Measurements from ENCODE around the gene FADS2. TPM values are rescaled to one million over a fixed set of nuclear protein-coding genes. Genes with fewer than 3 reads are reported as not detected.

The FADS2 gene
- total and polyA plus RNA-seq, 10 of the 15 experiments (the other 5 are each of a cell fraction or from before 2014, with no cell fraction given) = 3.3 to 313 (median 149) TPM

DNA sequence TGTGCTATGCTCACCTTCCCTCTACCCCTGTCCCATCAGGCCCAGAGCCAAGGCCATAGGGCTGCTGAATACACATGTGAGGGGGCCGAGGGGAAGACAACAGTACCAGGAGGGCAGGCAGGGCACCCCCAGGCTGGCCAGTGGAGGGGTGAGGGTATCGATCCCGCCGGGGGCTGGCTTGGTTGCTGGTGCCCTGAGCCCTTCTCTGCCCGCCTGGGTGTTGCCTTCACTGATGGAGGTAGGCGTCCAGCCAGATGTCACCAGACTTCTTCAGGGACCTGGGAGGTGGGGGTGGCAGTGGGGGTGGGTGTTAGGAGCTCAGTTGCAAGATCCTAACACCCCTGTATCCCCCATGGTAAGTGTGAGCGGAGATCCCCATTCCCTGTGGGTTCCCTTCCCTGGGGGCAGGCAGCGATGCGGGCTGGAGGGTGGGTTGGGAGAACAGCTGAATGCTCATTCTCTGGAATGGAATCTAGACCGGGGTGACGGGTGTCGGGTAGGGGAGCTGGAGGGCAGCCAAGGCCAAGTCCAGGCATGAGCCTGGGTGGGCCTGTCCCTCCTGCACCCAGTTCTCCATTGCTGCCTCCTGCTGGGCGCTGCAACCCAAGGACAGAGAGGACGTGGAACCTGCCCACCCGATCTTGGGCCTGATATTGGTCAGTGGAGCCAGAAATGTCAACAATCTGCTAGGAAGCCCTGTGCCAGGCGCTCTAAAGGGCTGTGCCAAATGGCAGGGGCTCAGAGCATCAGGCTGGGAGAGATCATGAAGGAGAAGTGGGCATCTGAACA is 45.7 kb downstream of the FADS2 start:
- ChIA-PET RAD21 (ENCODE audit: unreplicated experiment) (interaction anchor here (1.0 to 3.0 kb wide), 5 partner anchors 24 to 208 kb away, joined by 3 to 8 read pairs (median 4); no protein-coding TSS in a partner anchor), CTCF (interaction anchor here (0.5 to 4.0 kb wide), 5 partner anchors 10 to 235 kb away, joined by 4 to 32 read pairs (median 6); no protein-coding TSS in a partner anchor), SMC1A (ENCODE audit: uncharacterized antibody, unreplicated experiment) (no interaction called here), POLR2A (interaction anchor here (1.0 kb wide), 1 partner anchor 12 kb away, joined by 3 read pairs; no protein-coding TSS in a partner anchor)
- BruUV-seq (replicated peaks) = no TSS peak
- Histone ChIP-seq H2AFZ (ENCODE audit: control insufficient read depth, low read depth, low read length) (no peak overlapping the region), H3K4me2 (ENCODE audit: control insufficient read depth, insufficient read depth) (no peak overlapping the region), H3K9ac (ENCODE audit: control insufficient read depth, insufficient read depth, low read length) (no peak overlapping the region), H3K4me1 (ENCODE audit: control insufficient read depth, insufficient read depth, low read length) (no peaks in the 10 kb centered on the region), H3K27me3 (replicated peaks in 1 of 2; ENCODE audit: control insufficient read depth in 2 of 2, insufficient read depth in 2 of 2, low read length in 1 of 2) (no peaks in the 10 kb centered on the region; a peak in 1 of 4 replicates), H3K36me3 (ENCODE audit: control insufficient read depth in 2 of 2, insufficient read depth in 2 of 2, low read length in 1 of 2) (no peaks in the 10 kb centered on the region), H4K20me1 (ENCODE audit: control insufficient read depth, insufficient read depth) (no peaks in the 10 kb centered on the region), H3K4me3 (no peak overlapping the region), H3K9me3 (replicated peaks; ENCODE audit: control insufficient read depth, insufficient read depth, low read length) (no peaks in the 10 kb centered on the region), H3K79me2 (ENCODE audit: control insufficient read depth, insufficient read depth, low read length) (no peaks in the 10 kb centered on the region), H3K27ac (ENCODE audit: control insufficient read depth, insufficient read depth) (no peak overlapping the region)
- WGBS (ENCODE audit: insufficient coverage, insufficient replicate concordance, low lambda C conversion rate, missing lambda C conversion rate) = 74% methylated on average over 15 of the region's 16 CpGs
- in situ Hi-C loops (cut with MboI) (no loop called here), intact Hi-C loops (cut with micrococcal nuclease; ENCODE audit: unreplicated experiment) (loop anchor here (5.0 kb wide), 1 partner anchor 76 kb away; no protein-coding TSS in a partner anchor)
- FAIRE-seq (no peak), ATAC-seq (no peak), DNase-seq (ENCODE audit: low read depth, low spot score) (no peak)
- TF ChIP-seq RFX5 (IDR thresholded peaks at IDR 0.05; ENCODE audit: low read depth, low read length) (no peak), CEBPB (IDR thresholded peaks at IDR 0.05; ENCODE audit: borderline replicate concordance in 1 of 2, low read depth in 2 of 2, low read length in 2 of 2) (no peak), ZNF217 (IDR thresholded peaks at IDR 0.05) (no peak), POLR2A (IDR thresholded peaks at IDR 0.05; ENCODE audit: low read depth, low read length) (no peak), REST (IDR thresholded peaks at IDR 0.05; ENCODE audit: low read depth, low read length) (no peak), SUZ12 (IDR thresholded peaks at IDR 0.05; ENCODE audit: unreplicated experiment) (no peak), SMAD5 (IDR thresholded peaks at IDR 0.05; ENCODE audit: low read depth) (no peak), EED (IDR thresholded peaks at IDR 0.05; ENCODE audit: low read depth) (no peak), GABPA (IDR thresholded peaks at IDR 0.05; ENCODE audit: low read depth) (no peak), TAF1 (IDR thresholded peaks at IDR 0.05; ENCODE audit: borderline replicate concordance, low read depth, low read length) (no peak), BCL11A (IDR thresholded peaks at IDR 0.05; ENCODE audit: low read depth, low read length) (no peak)
- TF ChIP-seq, protein P1, sequence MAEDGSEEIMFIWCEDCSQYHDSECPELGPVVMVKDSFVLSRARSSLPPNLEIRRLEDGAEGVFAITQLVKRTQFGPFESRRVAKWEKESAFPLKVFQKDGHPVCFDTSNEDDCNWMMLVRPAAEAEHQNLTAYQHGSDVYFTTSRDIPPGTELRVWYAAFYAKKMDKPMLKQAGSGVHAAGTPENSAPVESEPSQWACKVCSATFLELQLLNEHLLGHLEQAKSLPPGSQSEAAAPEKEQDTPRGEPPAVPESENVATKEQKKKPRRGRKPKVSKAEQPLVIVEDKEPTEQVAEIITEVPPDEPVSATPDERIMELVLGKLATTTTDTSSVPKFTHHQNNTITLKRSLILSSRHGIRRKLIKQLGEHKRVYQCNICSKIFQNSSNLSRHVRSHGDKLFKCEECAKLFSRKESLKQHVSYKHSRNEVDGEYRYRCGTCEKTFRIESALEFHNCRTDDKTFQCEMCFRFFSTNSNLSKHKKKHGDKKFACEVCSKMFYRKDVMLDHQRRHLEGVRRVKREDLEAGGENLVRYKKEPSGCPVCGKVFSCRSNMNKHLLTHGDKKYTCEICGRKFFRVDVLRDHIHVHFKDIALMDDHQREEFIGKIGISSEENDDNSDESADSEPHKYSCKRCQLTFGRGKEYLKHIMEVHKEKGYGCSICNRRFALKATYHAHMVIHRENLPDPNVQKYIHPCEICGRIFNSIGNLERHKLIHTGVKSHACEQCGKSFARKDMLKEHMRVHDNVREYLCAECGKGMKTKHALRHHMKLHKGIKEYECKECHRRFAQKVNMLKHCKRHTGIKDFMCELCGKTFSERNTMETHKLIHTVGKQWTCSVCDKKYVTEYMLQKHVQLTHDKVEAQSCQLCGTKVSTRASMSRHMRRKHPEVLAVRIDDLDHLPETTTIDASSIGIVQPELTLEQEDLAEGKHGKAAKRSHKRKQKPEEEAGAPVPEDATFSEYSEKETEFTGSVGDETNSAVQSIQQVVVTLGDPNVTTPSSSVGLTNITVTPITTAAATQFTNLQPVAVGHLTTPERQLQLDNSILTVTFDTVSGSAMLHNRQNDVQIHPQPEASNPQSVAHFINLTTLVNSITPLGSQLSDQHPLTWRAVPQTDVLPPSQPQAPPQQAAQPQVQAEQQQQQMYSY (CRISPR knock-in tag; IDR thresholded peaks at IDR 0.05) = no peak
- TF ChIP-seq, protein P2, sequence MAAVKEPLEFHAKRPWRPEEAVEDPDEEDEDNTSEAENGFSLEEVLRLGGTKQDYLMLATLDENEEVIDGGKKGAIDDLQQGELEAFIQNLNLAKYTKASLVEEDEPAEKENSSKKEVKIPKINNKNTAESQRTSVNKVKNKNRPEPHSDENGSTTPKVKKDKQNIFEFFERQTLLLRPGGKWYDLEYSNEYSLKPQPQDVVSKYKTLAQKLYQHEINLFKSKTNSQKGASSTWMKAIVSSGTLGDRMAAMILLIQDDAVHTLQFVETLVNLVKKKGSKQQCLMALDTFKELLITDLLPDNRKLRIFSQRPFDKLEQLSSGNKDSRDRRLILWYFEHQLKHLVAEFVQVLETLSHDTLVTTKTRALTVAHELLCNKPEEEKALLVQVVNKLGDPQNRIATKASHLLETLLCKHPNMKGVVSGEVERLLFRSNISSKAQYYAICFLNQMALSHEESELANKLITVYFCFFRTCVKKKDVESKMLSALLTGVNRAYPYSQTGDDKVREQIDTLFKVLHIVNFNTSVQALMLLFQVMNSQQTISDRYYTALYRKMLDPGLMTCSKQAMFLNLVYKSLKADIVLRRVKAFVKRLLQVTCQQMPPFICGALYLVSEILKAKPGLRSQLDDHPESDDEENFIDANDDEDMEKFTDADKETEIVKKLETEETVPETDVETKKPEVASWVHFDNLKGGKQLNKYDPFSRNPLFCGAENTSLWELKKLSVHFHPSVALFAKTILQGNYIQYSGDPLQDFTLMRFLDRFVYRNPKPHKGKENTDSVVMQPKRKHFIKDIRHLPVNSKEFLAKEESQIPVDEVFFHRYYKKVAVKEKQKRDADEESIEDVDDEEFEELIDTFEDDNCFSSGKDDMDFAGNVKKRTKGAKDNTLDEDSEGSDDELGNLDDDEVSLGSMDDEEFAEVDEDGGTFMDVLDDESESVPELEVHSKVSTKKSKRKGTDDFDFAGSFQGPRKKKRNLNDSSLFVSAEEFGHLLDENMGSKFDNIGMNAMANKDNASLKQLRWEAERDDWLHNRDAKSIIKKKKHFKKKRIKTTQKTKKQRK (IDR thresholded peaks at IDR 0.05; ENCODE audit: low read depth, low read length) = no peak

All from GM12878 (cell line).